KOPT-K1 (cell line): ENCODE results near the gene SUN3.
"Not testable (repeated sequence)": the region's sequence is repeated elsewhere in the genome, so short reads cannot be mapped to it uniquely, and the experiment has no call there.

ENCODE experiments used
- H3K27ac ChIP-seq: fragments of 200-600 bp; sonication (generic); 2 replicates; pipeline ENCODE4 v1.5.1; 2016; ENCODE audit warnings: antibody characterized with exemption, mild to moderate bottlenecking, low read depth, low read length; ENCODE audit not compliant: poor library complexity, severe bottlenecking
- H3K36me3 ChIP-seq: fragments of 200-600 bp; sonication (generic); 2 replicates; pipeline ENCODE4 v1.5.1; 2017; ENCODE audit warnings: antibody characterized with exemption, mild to moderate bottlenecking, low read length, moderate library complexity; ENCODE audit not compliant: insufficient read depth
- H3K9me3 ChIP-seq: fragments of 200-600 bp; sonication (generic); 2 replicates; pipeline ENCODE4 v1.5.1; 2017; ENCODE audit warnings: antibody characterized with exemption, low read length, mild to moderate bottlenecking; ENCODE audit not compliant: insufficient read depth, poor library complexity, severe bottlenecking

Gene SUN3

GRCh38 chr7:48004638-48005037, 24.3 kb downstream of the SUN3 start:
- H3K36me3 ChIP-seq: no peaks in the 10 kb centered on the region
- H3K27ac ChIP-seq: no peak overlapping the region
- no peaks in the 10 kb centered on the region for H3K9me3 ChIP-seq

GRCh38 chr7:48004032-48004431, 24.9 kb downstream of the SUN3 start:
- no peaks in the 10 kb centered on the region for H3K36me3 ChIP-seq
- H3K9me3 ChIP-seq: no peaks in the 10 kb centered on the region
- no peak overlapping the region for H3K27ac ChIP-seq

GRCh38 chr7:48000164-48000563, 28.7 kb downstream of the SUN3 start:
- not testable (repeated sequence) for H3K9me3 ChIP-seq, H3K36me3 ChIP-seq, H3K27ac ChIP-seq

GRCh38 chr7:47999413-47999812, 29.5 kb downstream of the SUN3 start:
- no peaks in the 10 kb centered on the region for H3K36me3 ChIP-seq

GRCh38 chr7:47992446-47992845, 36.5 kb downstream of the SUN3 start:
- peak overlapping the region; percentile 75 for H3K27ac ChIP-seq

More at GRCh38 chr7:47999413-47999812, 29.5 kb downstream of the SUN3 start:
- Histone ChIP-seq H3K9me3 (no peaks in the 10 kb centered on the region), H3K27ac (no peak overlapping the region)

GRCh38 chr7:47991741-47992311, 37.1 kb downstream of the SUN3 start:
- no peaks in the 10 kb centered on the region for H3K9me3 ChIP-seq
- no peaks in the 10 kb centered on the region for H3K36me3 ChIP-seq
- H3K27ac ChIP-seq: peak overlapping the region; percentile 75

More at GRCh38 chr7:47992446-47992845, 36.5 kb downstream of the SUN3 start:
- no peaks in the 10 kb centered on the region for H3K36me3 ChIP-seq
- H3K9me3 ChIP-seq: no peaks in the 10 kb centered on the region

GRCh38 chr7:47991270-47991669, 37.6 kb downstream of the SUN3 start:
- no peaks in the 10 kb centered on the region for H3K36me3 ChIP-seq
- no peaks in the 10 kb centered on the region for H3K9me3 ChIP-seq
- H3K27ac ChIP-seq: peak overlapping the region; percentile 75

- no peaks in the 10 kb centered on the region for H3K9me3 ChIP-seq
- H3K27ac ChIP-seq: no peak overlapping the region
- H3K36me3 ChIP-seq: no peaks in the 10 kb centered on the region
Observed at GRCh38 chr7:47990592-47990991, 38.3 kb downstream of the SUN3 start.

GRCh38 chr7:47989607-47990400, 39.1 kb downstream of the SUN3 start:
- H3K27ac ChIP-seq, H3K9me3 ChIP-seq, H3K36me3 ChIP-seq: not testable (repeated sequence)

- no peak overlapping the region for H3K27ac ChIP-seq
- H3K9me3 ChIP-seq: no peaks in the 10 kb centered on the region
- no peaks in the 10 kb centered on the region for H3K36me3 ChIP-seq
Observed at GRCh38 chr7:47988496-47989386, 40.2 kb downstream of the SUN3 start.

GRCh38 chr7:47982610-47983009, 46.3 kb downstream of the SUN3 start:
- Histone ChIP-seq H3K27ac (no peak overlapping the region), H3K9me3 (no peaks in the 10 kb centered on the region), H3K36me3 (peaks cover 6% of the 10 kb centered on the region)

GRCh38 chr7:47980648-47981047, 48.3 kb downstream of the SUN3 start:
- peaks cover 26% of the 10 kb centered on the region for H3K36me3 ChIP-seq
- not testable (repeated sequence) for H3K9me3 ChIP-seq, H3K27ac ChIP-seq

- Histone ChIP-seq H3K9me3 (no peaks in the 10 kb centered on the region), H3K36me3 (peaks cover 34% of the 10 kb centered on the region), H3K27ac (peak overlapping the region; percentile 73)
Observed at GRCh38 chr7:47979832-47980181, 49.1 kb downstream of the SUN3 start.

GRCh38 chr7:47979145-47979831, 49.6 kb downstream of the SUN3 start, which contains the start of gene HUS1:
Gene HUS1 (minus strand): TSS chr7:47979615. CDS start chr7:47979519, 96 bp downstream.
- Histone ChIP-seq H3K9me3 (no peaks in the 10 kb centered on the region), H3K36me3 (peaks cover 40% of the 10 kb centered on the region), H3K27ac (peak within 1 kb of the TSS; percentile 73)

- H3K36me3 ChIP-seq: peaks cover 45% of the 10 kb centered on the region
- H3K27ac ChIP-seq: peak overlapping the region; percentile 73
- no peaks in the 10 kb centered on the region for H3K9me3 ChIP-seq
Observed at GRCh38 chr7:47978790-47979144, 50.1 kb downstream of the SUN3 start.
